ENCODE results near the gene TRUB2. TPM values are rescaled to one million over a fixed set of nuclear protein-coding genes. Genes with fewer than 3 reads are reported as not detected.
A peak's percentile ranks its signal among the peaks of the same experiment; 100 is the strongest.

TRUB2 gene
- total and polyA plus RNA-seq, 2 of the 13 experiments (the other 11 are each of a cell fraction or from before 2014, with no cell fraction given) = 22.3 to 41.2 TPM

GRCh38 chr9:128297221-128297773, 24.9 kb downstream of the TRUB2 start (continued):
- TF ChIP-seq STAG1 (CRISPR knock-in tag; IDR thresholded peaks at IDR 0.05) (no peak), ZNF383 (CRISPR knock-in tag; IDR thresholded peaks at IDR 0.05; ENCODE audit: borderline replicate concordance) (no peak), ZNF337 (CRISPR knock-in tag; IDR thresholded peaks at IDR 0.05; ENCODE audit: borderline replicate concordance, low read depth) (no peak), HOXD1 (CRISPR knock-in tag; IDR thresholded peaks at IDR 0.05) (no peak), E2F5 (CRISPR knock-in tag; conservative IDR thresholded peaks at IDR 0.05) (no peak), ZMYM3 (CRISPR knock-in tag; IDR thresholded peaks at IDR 0.05) (0 out of 2 replicates have a peak, but pooled peaks have one; percentile 38), MYC (CRISPR knock-in tag; IDR thresholded peaks at IDR 0.05; ENCODE audit: borderline replicate concordance) (no peak), GATA4 (IDR thresholded peaks at IDR 0.05; ENCODE audit: borderline replicate concordance, low read depth) (no peak), RXRB (CRISPR knock-in tag; IDR thresholded peaks at IDR 0.05; ENCODE audit: borderline replicate concordance) (0 out of 2 replicates have a peak, but pooled peaks have one; percentile 30), ELF3 (CRISPR knock-in tag; IDR thresholded peaks at IDR 0.05) (peak; percentile 36; the same call in 1 of the 2 replicates), FOXA3 (CRISPR knock-in tag; IDR thresholded peaks at IDR 0.05) (no peak), DZIP1 (CRISPR knock-in tag; IDR thresholded peaks at IDR 0.05) (no peak), GMEB1 (CRISPR knock-in tag; IDR thresholded peaks at IDR 0.05; ENCODE audit: borderline replicate concordance) (no peak), ZBTB7B (CRISPR knock-in tag; IDR thresholded peaks at IDR 0.05) (no peak), TIGD3 (CRISPR knock-in tag; IDR thresholded peaks at IDR 0.05; ENCODE audit: borderline replicate concordance) (no peak), SIN3B (IDR thresholded peaks at IDR 0.05; ENCODE audit: low read length) (no peak), PTBP1 (IDR thresholded peaks at IDR 0.05; ENCODE audit: low read depth, low read length, poor library complexity, severe bottlenecking) (no peak), ARID5B (CRISPR knock-in tag; IDR thresholded peaks at IDR 0.05) (0 out of 2 replicates have a peak, but pooled peaks have one; percentile 7), ZNF883 (CRISPR knock-in tag; IDR thresholded peaks at IDR 0.05; ENCODE audit: not compliant biosample characterization) (no peak), MXI1 (IDR thresholded peaks at IDR 0.05; ENCODE audit: borderline replicate concordance, low read depth, low read length) (no peak)
